Measurements from ENCODE around the gene SP3. TPM values are rescaled to one million over a fixed set of nuclear protein-coding genes. Genes with fewer than 3 reads are reported as not detected.

SP3 gene
- polyA plus RNA-seq, 3 donors from 2014 or later, result 48.6 to 77.4 (median 53.2) TPM

DNA sequence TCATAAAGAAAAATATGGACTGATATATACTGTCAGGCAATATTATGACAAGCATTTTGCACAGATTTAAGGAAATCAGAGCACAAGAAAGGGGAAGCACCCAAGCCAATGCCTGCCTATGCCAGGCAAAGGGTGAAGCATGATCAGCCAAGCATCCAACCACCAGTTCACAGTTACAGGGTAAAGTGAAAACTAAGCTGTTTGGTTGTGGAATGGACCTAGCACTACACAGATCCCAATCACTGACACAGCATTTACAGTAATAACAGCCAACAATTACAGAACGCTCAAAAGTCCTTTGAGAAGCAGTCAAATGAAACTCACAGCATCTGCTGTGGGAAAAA lies 90.3 kb downstream of the SP3 start:
- Mint-ChIP-seq H3K36me3 (no peaks in the 10 kb centered on the region), H3K27ac (no peak overlapping the region), H3K27me3 (ENCODE audit: low read depth in 3 of 3) (peaks cover 0 to 11% (median 2%) of the 10 kb centered on the region in 3 donors), H3K9me3 (no peaks in the 10 kb centered on the region), H3K4me3 (no peak overlapping the region), H3K4me1 (no peaks in the 10 kb centered on the region)
- no peak for DNase-seq

- peaks cover 0 to 7% (median 2%) of the 10 kb centered on the region in 3 donors for H3K27me3 Mint-ChIP-seq (ENCODE audit: low read depth in 3 of 3)
- no peaks in the 10 kb centered on the region for H3K4me1 Mint-ChIP-seq
- H3K9me3 Mint-ChIP-seq, result no peaks in the 10 kb centered on the region
- no peak overlapping the region for H3K4me3 Mint-ChIP-seq
- no peak overlapping the region for H3K27ac Mint-ChIP-seq
- H3K36me3 Mint-ChIP-seq, result no peaks in the 10 kb centered on the region
- DNase-seq, result no peak
Measured at GRCh38 chr2:173874003-173874893, 90.9 kb downstream of the SP3 start.

- Mint-ChIP-seq H3K27ac (no peak overlapping the region), H3K9me3 (no peaks in the 10 kb centered on the region)
Measured at GRCh38 chr2:173872714-173873113, 92.5 kb downstream of the SP3 start.

DNA sequence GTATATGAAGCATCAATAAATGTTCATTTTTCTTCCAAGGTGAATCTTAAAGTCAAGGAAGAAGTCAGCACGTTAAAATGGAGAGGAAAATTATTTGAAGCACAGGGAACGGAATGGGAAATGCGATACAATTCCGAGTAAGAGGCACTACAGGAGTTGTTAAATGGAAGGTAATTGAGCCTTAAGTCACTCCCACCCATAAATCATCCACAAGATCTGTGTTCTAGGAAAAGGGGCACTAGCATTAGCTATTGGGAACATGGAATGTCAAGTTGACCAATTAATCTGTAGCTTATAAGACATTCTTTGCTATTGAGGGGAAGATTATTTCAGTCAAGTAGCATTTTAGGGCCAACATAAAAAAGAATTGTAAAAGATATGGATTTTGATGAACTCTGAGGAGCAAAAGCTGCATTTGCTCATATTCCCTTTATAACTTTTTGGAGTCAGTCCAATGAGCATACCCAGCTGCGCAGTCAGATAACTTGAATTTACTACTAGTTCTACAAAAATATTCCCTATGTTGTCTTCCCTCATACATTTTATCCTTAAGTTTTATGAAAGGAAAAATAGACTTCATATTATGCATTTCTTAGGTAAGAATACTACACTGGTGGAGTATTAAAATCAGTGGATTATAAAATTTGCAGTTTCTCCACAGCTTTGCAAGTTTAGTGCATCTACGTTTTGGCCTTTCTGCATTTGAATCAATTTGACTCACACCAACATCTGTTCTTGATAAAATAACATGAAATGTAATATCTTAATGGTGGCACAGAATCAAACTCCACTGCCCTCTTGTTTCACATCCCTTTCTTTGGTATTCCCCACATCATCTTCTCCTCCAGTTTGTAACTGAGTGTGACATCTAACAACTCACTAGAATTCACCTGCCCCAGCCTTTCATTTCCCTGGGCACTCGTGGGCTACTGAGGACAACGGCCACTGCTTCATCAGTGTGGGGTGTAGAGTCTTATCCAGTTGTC lies 95.6 kb downstream of the SP3 start:
- no peaks in the 10 kb centered on the region for H3K36me3 Mint-ChIP-seq

More at GRCh38 chr2:173872714-173873113, 92.5 kb downstream of the SP3 start:
- Mint-ChIP-seq H3K4me3 (no peak overlapping the region), H3K27me3 (ENCODE audit: low read depth in 3 of 3) (peaks cover 0 to 3% (median 2%) of the 10 kb centered on the region in 3 donors), H3K36me3 (no peaks in the 10 kb centered on the region), H3K4me1 (no peaks in the 10 kb centered on the region)
- no peak for DNase-seq

GRCh38 chr2:173868406-173868805 lies 96.8 kb downstream of the SP3 start:
- Mint-ChIP-seq H3K27me3 (ENCODE audit: low read depth in 3 of 3) (peaks cover 2 to 5% (median 2%) of the 10 kb centered on the region in 3 donors), H3K27ac (no peak overlapping the region), H3K36me3 (no peaks in the 10 kb centered on the region), H3K4me3 (no peak overlapping the region), H3K9me3 (no peaks in the 10 kb centered on the region), H3K4me1 (no peaks in the 10 kb centered on the region)
- no peak for DNase-seq

More for the DNA sequence above, 95.6 kb downstream of the SP3 start:
- no peak overlapping the region for H3K4me3 Mint-ChIP-seq
- H3K27ac Mint-ChIP-seq, result no peak overlapping the region
- peaks cover 2 to 5% (median 2%) of the 10 kb centered on the region in 3 donors for H3K27me3 Mint-ChIP-seq (ENCODE audit: low read depth in 3 of 3)
- H3K9me3 Mint-ChIP-seq, result no peaks in the 10 kb centered on the region
- no peak for DNase-seq
- no peaks in the 10 kb centered on the region for H3K4me1 Mint-ChIP-seq

GRCh38 chr2:173866874-173867618 lies 98.1 kb downstream of the SP3 start:
- Mint-ChIP-seq H3K27ac (no peak overlapping the region), H3K4me3 (no peak overlapping the region), H3K9me3 (no peaks in the 10 kb centered on the region), H3K27me3 (ENCODE audit: low read depth in 3 of 3) (peaks cover 2 to 5% (median 2%) of the 10 kb centered on the region in 3 donors), H3K4me1 (no peaks in the 10 kb centered on the region), H3K36me3 (no peaks in the 10 kb centered on the region)
- no peak for DNase-seq

- H3K4me3 Mint-ChIP-seq, result no peak overlapping the region
- no peaks in the 10 kb centered on the region for H3K4me1 Mint-ChIP-seq
- no peaks in the 10 kb centered on the region for H3K9me3 Mint-ChIP-seq
- DNase-seq, result no peak
- peaks cover 2 to 5% (median 2%) of the 10 kb centered on the region in 3 donors for H3K27me3 Mint-ChIP-seq (ENCODE audit: low read depth in 3 of 3)
- no peak overlapping the region for H3K27ac Mint-ChIP-seq
- no peaks in the 10 kb centered on the region for H3K36me3 Mint-ChIP-seq
Measured at GRCh38 chr2:173865971-173866873, 99.0 kb downstream of the SP3 start.

DNA sequence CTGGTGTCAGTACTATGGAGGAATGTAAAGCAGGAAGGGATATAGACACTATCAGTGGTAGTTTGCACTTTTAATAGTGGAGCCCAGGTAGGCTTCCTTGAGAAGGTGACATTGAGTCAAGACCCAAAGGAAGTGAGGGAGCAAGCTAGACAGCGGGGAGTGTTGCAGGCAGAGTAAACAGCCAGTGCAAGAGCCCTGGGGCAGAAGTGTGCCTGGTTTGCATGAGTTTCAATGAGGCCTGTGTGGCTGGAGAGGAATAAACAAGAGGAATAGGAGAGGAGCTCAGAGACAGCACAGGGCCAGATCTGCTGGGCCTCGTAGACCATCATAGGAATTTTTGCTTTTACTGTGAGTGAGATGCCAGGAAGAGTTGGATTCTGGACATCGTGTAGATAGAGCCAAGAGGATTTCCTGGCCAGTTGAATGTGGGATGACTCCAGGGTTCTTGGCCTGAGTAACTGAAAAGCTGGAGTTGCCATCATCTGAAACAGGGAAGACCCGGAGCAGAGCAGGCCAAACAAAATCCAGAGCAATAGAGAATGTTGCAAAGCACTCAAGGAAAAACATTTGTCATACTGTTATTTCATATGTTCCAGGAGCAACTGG lies 102.5 kb downstream of the SP3 start:
- no peaks in the 10 kb centered on the region for H3K9me3 Mint-ChIP-seq
- peaks cover 2 to 10% (median 3%) of the 10 kb centered on the region in 3 donors for H3K27me3 Mint-ChIP-seq (ENCODE audit: low read depth in 3 of 3)
- no peak overlapping the region for H3K4me3 Mint-ChIP-seq
- no peak overlapping the region for H3K27ac Mint-ChIP-seq
- H3K4me1 Mint-ChIP-seq, result no peaks in the 10 kb centered on the region
- no peaks in the 10 kb centered on the region for H3K36me3 Mint-ChIP-seq
- DNase-seq, result no peak

- Mint-ChIP-seq H3K4me3 (no peak overlapping the region), H3K9me3 (no peaks in the 10 kb centered on the region), H3K4me1 (no peaks in the 10 kb centered on the region), H3K27ac (no peak overlapping the region), H3K36me3 (no peaks in the 10 kb centered on the region), H3K27me3 (ENCODE audit: low read depth in 3 of 3) (peaks cover 0 to 4% (median 2%) of the 10 kb centered on the region in 3 donors)
- DNase-seq, result no peak
Measured at GRCh38 chr2:173860566-173860965, 104.6 kb downstream of the SP3 start.

DNA sequence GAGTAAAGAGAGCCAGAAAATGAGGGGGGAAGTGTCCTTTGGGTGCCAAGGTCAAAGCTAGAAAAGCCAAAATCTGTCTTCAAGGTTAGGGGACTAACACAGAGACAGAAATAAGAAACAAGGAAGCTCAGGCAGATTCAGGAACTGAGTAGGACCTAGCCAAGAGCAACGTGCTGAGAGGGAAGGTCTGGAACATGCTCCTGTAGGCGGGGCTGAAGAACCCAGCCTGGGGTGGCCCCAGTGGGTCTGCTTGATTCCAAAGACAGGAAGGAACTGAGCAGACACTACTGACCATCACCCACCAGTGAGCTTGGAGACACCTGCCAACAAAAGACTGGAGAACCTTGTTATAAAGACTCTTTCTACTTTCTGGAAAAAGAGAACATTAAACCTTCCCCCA lies 105.1 kb downstream of the SP3 start:
- Mint-ChIP-seq H3K4me1 (no peaks in the 10 kb centered on the region), H3K36me3 (no peaks in the 10 kb centered on the region), H3K9me3 (no peaks in the 10 kb centered on the region), H3K27ac (no peak overlapping the region), H3K4me3 (no peak overlapping the region), H3K27me3 (ENCODE audit: low read depth in 3 of 3) (peaks cover 0 to 4% (median 2%) of the 10 kb centered on the region in 3 donors)
- DNase-seq, result no peak

DNA sequence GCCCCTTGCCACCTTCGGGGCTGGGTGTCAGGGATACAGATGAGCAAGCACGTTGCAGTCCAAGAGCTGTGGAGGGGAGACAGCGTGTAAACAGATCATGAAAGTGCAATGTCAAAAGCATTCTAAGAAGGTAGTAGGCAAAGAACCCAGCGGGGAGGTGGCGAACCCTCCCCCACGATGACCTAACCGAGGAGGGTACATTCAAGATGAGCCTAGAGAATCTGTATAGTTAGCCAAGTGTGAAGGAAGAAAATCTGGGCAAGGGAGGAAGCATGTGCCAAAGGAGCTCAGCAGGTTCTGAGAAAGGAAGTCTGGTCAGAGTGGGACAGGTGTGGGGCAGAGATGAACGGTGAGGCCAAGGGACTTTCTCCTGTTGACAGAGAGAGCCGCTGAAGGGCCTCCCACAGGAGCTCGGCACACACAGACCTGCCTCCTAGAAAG lies 106.9 kb downstream of the SP3 start:
- no peaks in the 10 kb centered on the region for H3K9me3 Mint-ChIP-seq
- no peaks in the 10 kb centered on the region for H3K36me3 Mint-ChIP-seq
- no peak overlapping the region for H3K4me3 Mint-ChIP-seq
- H3K4me1 Mint-ChIP-seq, result no peaks in the 10 kb centered on the region
- H3K27ac Mint-ChIP-seq, result no peak overlapping the region
- peaks cover 2 to 5% (median 4%) of the 10 kb centered on the region in 3 donors for H3K27me3 Mint-ChIP-seq (ENCODE audit: low read depth in 3 of 3)
- no peak for DNase-seq

All from immature natural killer cell (primary cell).